ENCODE data around the gene PODXL2.
"Not testable (repeated sequence)": the region's sequence is repeated elsewhere in the genome, so short reads cannot be mapped to it uniquely, and the experiment has no call there.

Gene PODXL2

GRCh38 chr3:127674101-127674721 is 45.2 kb downstream of the PODXL2 start:
- DNase-seq (ENCODE audit: low read depth, low spot score), result no peak

- DNase-seq (ENCODE audit: low read depth, low spot score), result no peak
Measured at GRCh38 chr3:127674790-127675189, 45.8 kb downstream of the PODXL2 start.

- no peak for DNase-seq (ENCODE audit: low read depth, low spot score)
Measured at GRCh38 chr3:127675651-127676391, 46.8 kb downstream of the PODXL2 start.

GRCh38 chr3:127676456-127676855 is 47.5 kb downstream of the PODXL2 start:
- DNase-seq (ENCODE audit: low read depth, low spot score), result no peak

GRCh38 chr3:127676921-127677351 is 48.0 kb downstream of the PODXL2 start:
- no peak for DNase-seq (ENCODE audit: low read depth, low spot score)

- DNase-seq (ENCODE audit: low read depth, low spot score), result no peak
Measured at GRCh38 chr3:127677541-127678314, 48.7 kb downstream of the PODXL2 start.

- no peak for DNase-seq (ENCODE audit: low read depth, low spot score)
Measured at GRCh38 chr3:127678315-127678599, 49.3 kb downstream of the PODXL2 start.

GRCh38 chr3:127678611-127679533 is 49.9 kb downstream of the PODXL2 start:
- DNase-seq (ENCODE audit: low read depth, low spot score), result no peak

- no peak for DNase-seq (ENCODE audit: low read depth, low spot score)
Measured at GRCh38 chr3:127679534-127680145, 50.7 kb downstream of the PODXL2 start.

- DNase-seq (ENCODE audit: low read depth, low spot score), result no peak
Measured at GRCh38 chr3:127680146-127680661, 51.2 kb downstream of the PODXL2 start.

- no peak for DNase-seq (ENCODE audit: low read depth, low spot score)
Measured at GRCh38 chr3:127680798-127681221, 51.8 kb downstream of the PODXL2 start.

- not testable (repeated sequence) for DNase-seq (ENCODE audit: low read depth, low spot score)
Measured at GRCh38 chr3:127682175-127682554, 53.2 kb downstream of the PODXL2 start.

- no peak for DNase-seq (ENCODE audit: low read depth, low spot score)
Measured at GRCh38 chr3:127682561-127682960, 53.6 kb downstream of the PODXL2 start.

- no peak for DNase-seq (ENCODE audit: low read depth, low spot score)
Measured at GRCh38 chr3:127684871-127685707, 56.1 kb downstream of the PODXL2 start.

GRCh38 chr3:127685708-127686511 is 56.9 kb downstream of the PODXL2 start:
- DNase-seq (ENCODE audit: low read depth, low spot score), result no peak

- no peak for DNase-seq (ENCODE audit: low read depth, low spot score)
Measured at GRCh38 chr3:127686512-127686894, 57.5 kb downstream of the PODXL2 start.

- no peak for DNase-seq (ENCODE audit: low read depth, low spot score)
Measured at GRCh38 chr3:127687228-127687737, 58.3 kb downstream of the PODXL2 start.

GRCh38 chr3:127688022-127688415 is 59.0 kb downstream of the PODXL2 start:
- DNase-seq (ENCODE audit: low read depth, low spot score), result no peak

Data from iPS DF 19.7 (cell line).